B cell (primary cell): ENCODE data around the gene SCN4A. TPM values are rescaled to one million over a fixed set of nuclear protein-coding genes. Genes with fewer than 3 reads are reported as not detected.
"Not testable (repeated sequence)": the region's sequence is repeated elsewhere in the genome, so short reads cannot be mapped to it uniquely, and the experiment has no call there.

Source experiments
- ATAC-seq: fragments of 200-7000 bp; cut with Tn5 transposase; one replicate; pipeline ENCODE4 v1.10.0; 2021; ENCODE audit warnings: low read depth, mild to moderate bottlenecking, moderate number of reproducible peaks, moderate library complexity
- CTCF ChIA-PET: fragments of 350-600 bp; sonication (Branson Sonifier 250); formaldehyde crosslinking; loops from one replicate; lab custom pipeline; 2021; ENCODE audit warnings: antibody characterized with exemption, inconsistent platforms; lab: Charles Lee
- POLR2A ChIA-PET: fragments of 350-600 bp; sonication (Branson Sonifier 250); formaldehyde crosslinking; loops from one replicate; lab custom pipeline; 2021; ENCODE audit warnings: antibody characterized with exemption; lab: Charles Lee
- DNase-seq: peaks from one replicate; pipeline ENCODE4 v3.0.0; 2013
- H2AFZ ChIP-seq: 2 replicates; pipeline ENCODE4 v1.6.1; 2012; ENCODE audit warnings: mild to moderate bottlenecking, low read depth, low read length; ENCODE audit not compliant: insufficient read depth, poor library complexity, severe bottlenecking
- H3K27ac ChIP-seq, 2 donors: 1 replicate in 1 of 2; 2 replicates in 1 of 2; pipeline ENCODE4 v1.5.1; 2012 to 2013; ENCODE audit warnings: low read length in 2 of 2, mild to moderate bottlenecking in 2 of 2, moderate library complexity in 1 of 2
- H3K27me3 ChIP-seq, 4 experiments: fragments of 200-600 bp in 1 of 4; sonication (generic) in 1 of 4; replicated peaks in 1 of 4; 1 replicate in 2 of 4; 2 replicates in 2 of 4; pipeline versions ENCODE4 v1.6.1 to v1.7.0; 2013 to 2016; ENCODE audit warnings: low read length in 3 of 4, mild to moderate bottlenecking in 2 of 4, mixed read lengths in 1 of 4, moderate library complexity in 1 of 4; ENCODE audit not compliant: insufficient read depth in 4 of 4, control insufficient read depth in 3 of 4; ENCODE audit errors: control extremely low read depth in 1 of 4
- H3K36me3 ChIP-seq, 2 experiments: replicated peaks in 1 of 2; 1 replicate in 1 of 2; 2 replicates in 1 of 2; pipeline versions ENCODE4 v1.6.1 to v1.7.1; 2013; ENCODE audit warnings: low read length in 1 of 2; ENCODE audit not compliant: insufficient read depth in 2 of 2, control insufficient read depth in 1 of 2; ENCODE audit errors: control extremely low read depth in 1 of 2, extremely low read depth in 1 of 2
- H3K4me1 ChIP-seq, 2 donors: fragments of 200-600 bp in 1 of 2; sonication (generic) in 1 of 2; 1 replicate in 1 of 2; 2 replicates in 1 of 2; pipeline versions ENCODE4 v1.5.1 to v1.6.1; 2013 to 2017; ENCODE audit warnings: low read length in 2 of 2; ENCODE audit not compliant: control insufficient read depth in 2 of 2, insufficient read depth in 2 of 2
- H3K4me2 ChIP-seq: replicated peaks from 2 replicates; pipeline ENCODE3; 2012; ENCODE audit warnings: mild to moderate bottlenecking, low read depth, low read length; ENCODE audit not compliant: poor library complexity, severe bottlenecking
- H3K4me3 ChIP-seq, 5 experiments: fragments of 200-600 bp in 1 of 5; sonication (generic) in 1 of 5; 1 replicate in 3 of 5; 2 replicates in 2 of 5; pipeline versions ENCODE4 v1.5.1 to v1.7.0; 2011 to 2016; ENCODE audit warnings: low read length in 4 of 5, mild to moderate bottlenecking in 4 of 5, low read depth in 2 of 5, control low read depth in 1 of 5, moderate library complexity in 1 of 5; ENCODE audit not compliant: insufficient read depth in 1 of 5; ENCODE audit errors: control extremely low read depth in 1 of 5, extremely low read depth in 1 of 5
- H3K79me2 ChIP-seq: fragments of 200-600 bp; sonication (generic); one replicate; pipeline ENCODE4 v1.6.0; 2016; ENCODE audit warnings: low read length; ENCODE audit not compliant: control insufficient read depth, insufficient read depth
- H3K9ac ChIP-seq: fragments of 200-600 bp; sonication (generic); 2 replicates; pipeline ENCODE4 v1.6.1; 2017; ENCODE audit warnings: mild to moderate bottlenecking, low read length, moderate library complexity
- H3K9me3 ChIP-seq, 3 donors: one replicate each; pipeline versions ENCODE4 v1.6.1 to v1.7.1; 2013; ENCODE audit warnings: low read length in 2 of 3; ENCODE audit not compliant: control insufficient read depth in 2 of 3, insufficient read depth in 1 of 3; ENCODE audit errors: control extremely low read depth in 1 of 3
- H4K20me1 ChIP-seq: 2 replicates; pipeline ENCODE4 v1.6.0; 2012; ENCODE audit warnings: mild to moderate bottlenecking, low read length; ENCODE audit not compliant: insufficient read depth, control insufficient read depth, poor library complexity, severe bottlenecking
- H3K27ac Mint-ChIP-seq: one replicate; pipeline ENCODE4 v1.8.0; 2021; ENCODE audit warnings: mixed read lengths
- H3K27me3 Mint-ChIP-seq: one replicate; pipeline ENCODE4 v1.8.0; 2021; ENCODE audit warnings: mixed read lengths
- H3K4me1 Mint-ChIP-seq: one replicate; pipeline ENCODE4 v1.8.0; 2021; ENCODE audit warnings: mixed read lengths
- H3K4me3 Mint-ChIP-seq: one replicate; pipeline ENCODE4 v1.8.0; 2021; ENCODE audit warnings: mixed read lengths
- H3K9me3 Mint-ChIP-seq: one replicate; pipeline ENCODE4 v1.8.0; 2022; ENCODE audit warnings: mixed read lengths; ENCODE audit not compliant: insufficient read depth
- CTCF ChIP-seq: fragments of 200-600 bp; IDR thresholded peaks from one replicate; pipeline ENCODE4 v1.8.0; 2022; ENCODE audit warnings: antibody characterized with exemption, mild to moderate bottlenecking
- WGBS: methylation state at CpG from one replicate; pipeline ENCODE4 v1.1.5; 2013; ENCODE audit warnings: missing lambda C conversion rate; ENCODE audit not compliant: insufficient coverage; 5-methylcytosine and 5-hydroxymethylcytosine counted together
- intact Hi-C: fragments of 100-400 bp; cut with micrococcal nuclease; formaldehyde crosslinking; loops from one replicate; pipeline ENCODE4 v1.10.0; 2022
- polyA plus RNA-seq: library from polyadenylated mRNA; depleted of rRNA; stranded (reverse); fragments of >200 nt; gene quantifications from 2 replicates; pipeline ENCODE4 v1.2.3, GENCODE V29; 2012
- total RNA-seq, 2 donors: library from RNA; stranded (reverse); fragments of 120-200 nt in 1 of 2; gene quantifications; 1 replicate in 1 of 2; 2 replicates in 1 of 2; pipeline versions ENCODE4 v1.2.3 to v1.2.4, GENCODE V29; 2013 to 2022

SCN4A gene
- total and polyA plus RNA-seq, 2 donors (not counting 1 experiment from before 2014, with no cell fraction given) = 1.1 to 1.4 TPM

- not testable (repeated sequence) for H2AFZ ChIP-seq, H3K9me3 Mint-ChIP-seq, H3K4me3 ChIP-seq, H3K9ac ChIP-seq, H3K27ac Mint-ChIP-seq, H3K9me3 ChIP-seq, H3K79me2 ChIP-seq, H3K36me3 ChIP-seq, H3K27me3 ChIP-seq, DNase-seq, H3K4me2 ChIP-seq, H3K27me3 Mint-ChIP-seq, H3K4me1 ChIP-seq, H3K4me3 Mint-ChIP-seq, H4K20me1 ChIP-seq, H3K27ac ChIP-seq
- TF ChIP-seq CTCF = peak; percentile 20
- H3K4me1 Mint-ChIP-seq = peaks cover 11% of the 10 kb centered on the region
- ChIA-PET CTCF (interaction anchor here (0.7 to 10.0 kb wide), 8 partner anchors 13 to 225 kb away, joined by 3 to 164 read pairs (median 10); partner anchors contain the start of gene ERN1), POLR2A (interaction anchor here (0.5 kb wide), 1 partner anchor 120 kb away, joined by 5 read pairs; no protein-coding TSS in a partner anchor)
- intact Hi-C loops = loop anchor here (10.0 kb wide), 1 partner anchor 378 kb away; no protein-coding TSS in a partner anchor
- whole genome bisulfite sequencing = 92% methylated on average over 6 of the region's 12 CpGs
- peak; percentile 35 for ATAC-seq
These were observed 65.4 kb downstream of the SCN4A start for GRCh38 chr17:63907161-63907778.

GRCh38 chr17:63904796-63905195 lies 67.9 kb downstream of the SCN4A start:
- H2AFZ ChIP-seq, H3K9me3 ChIP-seq, ATAC-seq, H3K4me3 ChIP-seq, H3K9ac ChIP-seq, H3K9me3 Mint-ChIP-seq, H3K27ac ChIP-seq, H3K4me1 ChIP-seq, H3K4me3 Mint-ChIP-seq, H4K20me1 ChIP-seq, H3K27me3 ChIP-seq, H3K27ac Mint-ChIP-seq, DNase-seq, H3K36me3 ChIP-seq, H3K79me2 ChIP-seq, H3K4me1 Mint-ChIP-seq, POLR2A ChIA-PET, H3K27me3 Mint-ChIP-seq, H3K4me2 ChIP-seq: not testable (repeated sequence)
- no CpG with 5 or more reads among the region's 8 CpGs for WGBS
- CTCF ChIA-PET = interaction anchor here (0.7 to 9.4 kb wide), 13 partner anchors 13 to 375 kb away, joined by 3 to 152 read pairs (median 16); partner anchors contain the start of genes ERN1, GH1 and ICAM2
- intact Hi-C loops = loop anchor here (10.0 kb wide), 1 partner anchor 380 kb away; no protein-coding TSS in a partner anchor
